Gastroesophageal sphincter (tissue), 4 donors: Measurements from ENCODE around the gene COL1A1. TPM values are rescaled to one million over a fixed set of nuclear protein-coding genes. Genes with fewer than 3 reads are reported as not detected.

ENCODE experiments used
- ATAC-seq: fragments of 150-250 bp; one replicate; pipeline ENCODE4 v1.9.1; 2016; ENCODE audit warnings: mild to moderate bottlenecking, moderate library complexity
- H3K27ac ChIP-seq, 4 donors: fragments of 200-600 bp; sonication (generic) in 3 of 4; 1 replicate in 3 of 4; 2 replicates in 1 of 4; pipeline ENCODE4 v1.5.1; 2016 to 2019
- H3K27me3 ChIP-seq: fragments of 200-600 bp; sonication (generic); one replicate; pipeline ENCODE4 v1.5.1; 2019
- H3K36me3 ChIP-seq, 2 donors: fragments of 200-600 bp; sonication (generic); one replicate each; pipeline ENCODE4 v1.5.1; 2019; ENCODE audit warnings: control low read depth in 1 of 2
- H3K4me1 ChIP-seq, 3 donors: fragments of 200-600 bp; sonication (generic); 1 replicate in 2 of 3; 2 replicates in 1 of 3; pipeline ENCODE4 v1.5.1; 2016 to 2019; ENCODE audit warnings: control low read depth in 2 of 3
- H3K4me3 ChIP-seq, 2 donors: fragments of 200-600 bp; sonication (generic); one replicate each; pipeline ENCODE4 v1.5.1; 2019; ENCODE audit warnings: mild to moderate bottlenecking in 1 of 2, moderate library complexity in 1 of 2
- H3K9me3 ChIP-seq, 3 donors: fragments of 200-600 bp; sonication (generic); one replicate each; pipeline ENCODE4 v1.5.1; 2017 to 2019; ENCODE audit warnings: control low read depth in 2 of 3
- EP300 ChIP-seq: sonication (generic); formaldehyde crosslinking; IDR thresholded peaks from one replicate; pipeline ENCODE4 v1.6.1; 2017; ENCODE audit warnings: antibody characterized with exemption, mild to moderate bottlenecking
- POLR2A ChIP-seq, 2 donors: fragments of 450-650 bp; IDR thresholded peaks; one replicate each; pipeline ENCODE4 v1.6.1; 2017; ENCODE audit warnings: antibody characterized with exemption in 2 of 2, mild to moderate bottlenecking in 2 of 2, moderate library complexity in 1 of 2
- POLR2AphosphoS5 ChIP-seq: sonication (generic); formaldehyde crosslinking; IDR thresholded peaks from one replicate; pipeline ENCODE4 v1.6.1; 2017; ENCODE audit warnings: antibody characterized with exemption
- WGBS, 2 donors: methylation state at CpG; one replicate each; pipeline ENCODE4 v1.1.5; 2018; ENCODE audit warnings: low coverage in 1 of 2; 5-methylcytosine and 5-hydroxymethylcytosine counted together
- total RNA-seq, 4 donors: library from RNA; depleted of rRNA; stranded (reverse); fragments of >200 nt; gene quantifications; one replicate each; pipeline ENCODE4 v1.1.0, GENCODE V29; 2016
- TF ChIP-seq, protein P1 (sequence below), 4 experiments: fragments of 200-600 bp in 2 of 4; fragments of 450-650 bp in 2 of 4; sonication (generic) in 1 of 4; IDR thresholded peaks; one replicate each; pipeline ENCODE4 v1.5.1; 2017 to 2019; ENCODE audit warnings: antibody characterized with exemption in 4 of 4, mild to moderate bottlenecking in 2 of 4, moderate library complexity in 2 of 4

Gene COL1A1
- total RNA-seq, 4 donors from 2014 or later: 14.6 to 92.9 (median 69.7) TPM

DNA sequence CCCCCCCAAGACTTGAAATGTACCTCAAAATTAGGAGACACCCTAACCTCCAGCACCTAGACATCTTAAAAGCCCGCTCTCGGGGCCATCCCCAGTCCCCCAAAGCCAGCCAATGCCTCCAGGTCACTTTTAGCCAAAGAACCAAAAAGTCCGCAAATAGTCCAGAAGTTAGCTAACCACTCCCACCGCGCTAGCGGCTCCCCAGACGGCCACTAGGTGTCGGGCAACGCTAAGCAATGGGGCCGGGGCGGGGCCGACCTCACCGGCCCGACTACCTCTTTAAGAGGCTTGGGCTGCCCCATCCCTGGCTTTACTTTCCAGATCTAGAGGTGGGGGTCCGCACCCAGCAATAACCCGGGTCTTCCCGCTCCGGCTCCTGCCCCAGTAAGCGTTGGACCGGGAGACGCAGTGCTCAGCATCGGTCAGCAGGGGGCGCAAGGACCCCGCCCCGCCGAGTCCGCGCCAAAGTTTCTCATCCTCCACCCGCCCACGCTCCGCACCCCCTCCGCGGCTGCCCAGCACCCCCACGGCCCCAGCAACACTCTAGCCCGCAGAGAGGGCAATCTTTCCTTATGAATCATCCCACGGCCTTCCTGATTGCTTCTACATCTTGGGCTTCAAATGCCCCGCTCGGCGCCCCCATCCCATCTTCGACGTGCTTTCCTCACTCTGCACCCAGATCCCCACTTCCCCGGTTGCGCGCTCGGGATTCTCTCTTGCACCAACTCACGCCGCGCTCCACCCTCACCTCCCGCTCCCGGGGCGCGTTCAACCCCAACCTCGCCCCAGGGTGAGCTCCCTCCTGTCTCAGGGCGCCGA lies 765 bp downstream of the COL1A1 start:
- peak; percentile 77 for ATAC-seq
- Histone ChIP-seq H3K9me3 (no peaks in the 10 kb centered on the region), H3K4me3 (peak overlapping the region; percentile 38 to 60), H3K4me1 (peaks cover 2 to 88% (median 30%) of the 10 kb centered on the region in 3 donors), H3K27me3 (peaks cover 11% of the 10 kb centered on the region), H3K27ac (peak overlapping the region; percentile 29 to 94 (median 90)), H3K36me3 (peaks cover 0 to 30% of the 10 kb centered on the region in 2 donors)
- 0% methylated on average over 24 to 25 of the region's 55 CpGs for WGBS, 2 donors
- TF ChIP-seq POLR2A (IDR thresholded peaks at IDR 0.05) (no peak), POLR2AphosphoS5 (peak; percentile 38), EP300 (no peak)
- TF ChIP-seq, protein P1, sequence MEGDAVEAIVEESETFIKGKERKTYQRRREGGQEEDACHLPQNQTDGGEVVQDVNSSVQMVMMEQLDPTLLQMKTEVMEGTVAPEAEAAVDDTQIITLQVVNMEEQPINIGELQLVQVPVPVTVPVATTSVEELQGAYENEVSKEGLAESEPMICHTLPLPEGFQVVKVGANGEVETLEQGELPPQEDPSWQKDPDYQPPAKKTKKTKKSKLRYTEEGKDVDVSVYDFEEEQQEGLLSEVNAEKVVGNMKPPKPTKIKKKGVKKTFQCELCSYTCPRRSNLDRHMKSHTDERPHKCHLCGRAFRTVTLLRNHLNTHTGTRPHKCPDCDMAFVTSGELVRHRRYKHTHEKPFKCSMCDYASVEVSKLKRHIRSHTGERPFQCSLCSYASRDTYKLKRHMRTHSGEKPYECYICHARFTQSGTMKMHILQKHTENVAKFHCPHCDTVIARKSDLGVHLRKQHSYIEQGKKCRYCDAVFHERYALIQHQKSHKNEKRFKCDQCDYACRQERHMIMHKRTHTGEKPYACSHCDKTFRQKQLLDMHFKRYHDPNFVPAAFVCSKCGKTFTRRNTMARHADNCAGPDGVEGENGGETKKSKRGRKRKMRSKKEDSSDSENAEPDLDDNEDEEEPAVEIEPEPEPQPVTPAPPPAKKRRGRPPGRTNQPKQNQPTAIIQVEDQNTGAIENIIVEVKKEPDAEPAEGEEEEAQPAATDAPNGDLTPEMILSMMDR (IDR thresholded peaks at IDR 0.05): peak; percentile 100

DNA sequence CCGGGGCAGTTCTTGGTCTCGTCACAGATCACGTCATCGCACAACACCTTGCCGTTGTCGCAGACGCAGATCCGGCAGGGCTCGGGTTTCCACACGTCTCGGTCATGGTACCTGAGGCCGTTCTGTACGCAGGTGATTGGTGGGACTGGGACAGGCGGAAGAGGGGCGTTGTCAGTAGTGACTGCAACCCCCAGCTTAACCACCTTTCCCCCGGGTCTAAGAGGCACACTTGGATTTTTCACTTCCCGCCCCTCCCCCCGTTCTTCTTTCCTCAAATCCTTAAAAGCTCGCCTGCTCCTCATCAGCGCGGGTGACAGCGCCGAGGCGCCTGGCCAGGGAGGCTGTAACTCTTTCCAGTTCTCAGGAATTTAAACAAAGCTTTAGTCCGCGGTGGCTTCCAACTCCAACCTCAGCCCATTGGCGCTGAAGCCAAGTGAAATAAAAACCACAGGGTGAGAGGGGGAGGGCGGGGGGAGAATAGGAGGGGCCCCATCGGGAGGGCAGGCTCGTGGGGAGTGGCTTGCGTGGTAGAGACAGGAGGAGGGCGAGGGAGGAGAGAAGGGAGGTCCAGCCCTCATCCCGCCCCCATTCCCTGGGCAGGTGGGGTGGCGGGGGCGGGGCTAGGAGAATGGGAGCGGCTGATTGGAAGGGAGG lies 1.5 kb downstream of the COL1A1 start:
- peaks cover 2 to 90% (median 30%) of the 10 kb centered on the region in 3 donors for H3K4me1 ChIP-seq
- WGBS, 2 donors: 0 to 2% methylated on average over 7 to 10 of the region's 36 CpGs

DNA sequence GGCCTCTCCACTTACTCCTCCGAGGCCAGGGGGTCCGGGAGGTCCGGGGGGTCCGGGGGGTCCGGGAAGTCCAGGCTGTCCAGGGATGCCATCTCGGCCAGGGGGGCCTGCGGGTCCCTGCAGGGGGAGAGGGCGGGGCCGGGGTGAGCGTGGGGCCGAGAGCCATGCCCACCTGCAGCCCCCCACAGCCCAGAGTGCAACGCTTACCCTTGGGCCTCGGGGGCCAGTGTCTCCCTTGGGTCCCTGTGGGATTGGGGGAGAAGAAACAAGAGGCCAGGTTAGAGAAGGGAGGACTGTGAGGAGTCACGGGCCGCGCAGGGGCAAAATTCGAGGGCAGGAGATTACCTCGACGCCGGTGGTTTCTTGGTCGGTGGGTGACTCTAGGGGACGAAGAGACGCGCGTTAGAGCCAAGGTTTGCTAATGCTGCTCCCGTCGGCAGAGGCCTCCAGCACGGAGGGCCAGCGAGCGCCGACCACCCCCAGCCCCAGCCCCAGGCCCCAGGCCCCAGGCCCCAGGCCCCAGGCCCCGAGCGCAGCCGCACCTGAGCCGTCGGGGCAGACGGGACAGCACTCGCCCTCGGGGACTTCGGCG lies 2.1 kb downstream of the COL1A1 start:
- 9 to 13% methylated on average over 3 to 10 of the region's 41 CpGs for WGBS, 2 donors
- peak overlapping the region; percentile 85 to 94 (median 90) for H3K27ac ChIP-seq
- ATAC-seq: no peak
- H3K9me3 ChIP-seq: no peaks in the 10 kb centered on the region
- peaks cover 11% of the 10 kb centered on the region for H3K27me3 ChIP-seq
- peak overlapping the region; percentile 33 to 60 for H3K4me3 ChIP-seq
- H3K4me1 ChIP-seq: peaks cover 2 to 90% (median 29%) of the 10 kb centered on the region in 3 donors
- peaks cover 0 to 43% of the 10 kb centered on the region in 2 donors for H3K36me3 ChIP-seq
- TF ChIP-seq POLR2AphosphoS5 (no peak), POLR2A (IDR thresholded peaks at IDR 0.05) (no peak), EP300 (no peak)
- TF ChIP-seq, protein P1 (IDR thresholded peaks at IDR 0.05): no peak

More for the DNA sequence above, 1.5 kb downstream of the COL1A1 start:
- no peaks in the 10 kb centered on the region for H3K9me3 ChIP-seq
- H3K27ac ChIP-seq: peak overlapping the region; percentile 85 to 94 (median 90)
- peaks cover 0 to 37% of the 10 kb centered on the region in 2 donors for H3K36me3 ChIP-seq
- TF ChIP-seq POLR2A (IDR thresholded peaks at IDR 0.05): peak in 1 of 2 donors; percentile 33
- peak; percentile 95 for TF ChIP-seq POLR2AphosphoS5
- TF ChIP-seq EP300: no peak
- H3K4me3 ChIP-seq: peak overlapping the region; percentile 38 to 60
- ATAC-seq: peak; percentile 89
- H3K27me3 ChIP-seq: peaks cover 11% of the 10 kb centered on the region

DNA sequence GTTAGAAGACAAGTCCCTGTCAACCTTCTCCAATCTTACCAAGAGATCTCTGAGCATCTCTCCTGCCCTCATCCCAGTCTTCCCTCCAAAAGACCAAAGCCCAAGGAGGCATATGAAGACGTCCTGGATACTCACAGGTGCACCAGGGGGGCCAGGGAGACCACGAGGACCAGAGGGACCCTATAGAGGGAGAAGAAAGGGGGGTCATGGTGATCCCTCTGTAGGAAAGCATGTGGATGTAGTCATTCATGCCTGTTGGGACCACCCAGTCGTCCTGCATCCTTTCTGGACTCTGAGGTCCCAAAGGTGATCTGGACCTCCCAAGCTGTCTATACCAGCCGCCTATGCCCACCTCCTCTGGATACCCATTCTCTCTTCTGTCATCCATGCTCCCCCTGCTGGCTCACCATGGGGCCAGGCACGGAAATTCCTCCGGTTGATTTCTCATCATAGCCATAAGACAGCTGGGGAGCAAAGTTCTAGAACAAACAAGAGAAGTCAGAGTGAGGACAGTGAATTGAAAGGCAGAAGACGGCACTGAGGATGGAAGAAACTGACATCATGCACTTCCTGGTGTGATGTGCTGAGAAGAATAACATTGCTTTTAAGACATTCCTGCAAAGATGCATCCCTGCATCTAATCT lies 3.3 kb downstream of the COL1A1 start:
- 0% methylated on average over 1 of the region's 7 CpGs for WGBS, 2 donors
- H3K27ac ChIP-seq: peak overlapping the region; percentile 85 to 94 (median 90)
- H3K4me1 ChIP-seq: peaks cover 2 to 86% (median 24%) of the 10 kb centered on the region in 3 donors
- H3K27me3 ChIP-seq: peaks cover 11% of the 10 kb centered on the region
- H3K4me3 ChIP-seq: no peak overlapping the region
- TF ChIP-seq, protein P1 (IDR thresholded peaks at IDR 0.05): peak in 3 of 4 experiments; percentile 69 to 83 (median 78)
- TF ChIP-seq POLR2AphosphoS5 (peak; percentile 28), POLR2A (IDR thresholded peaks at IDR 0.05) (no peak)
- H3K9me3 ChIP-seq: no peaks in the 10 kb centered on the region
- ATAC-seq: no peak
- H3K36me3 ChIP-seq: peaks cover 0 to 55% of the 10 kb centered on the region in 2 donors
